HG03045 (cell line): Measurements from ENCODE around the gene CENPN.

ENCODE experiments used
- ATAC-seq: cut with Tn5 transposase; IDR thresholded peaks from one replicate; pipeline ENCODE4 v1.9.1; 2021; ENCODE audit warnings: mild to moderate bottlenecking, moderate library complexity; ENCODE audit not compliant: unreplicated experiment

The CENPN gene

GRCh38 chr16:80991792-80992430, 15.1 kb upstream of the CENPN start:
- no peak for ATAC-seq

GRCh38 chr16:80992676-80993293, 14.2 kb upstream of the CENPN start:
- no peak for ATAC-seq

GRCh38 chr16:80993307-80993706, 13.7 kb upstream of the CENPN start:
- ATAC-seq = no peak

- ATAC-seq = no peak
Observed at GRCh38 chr16:80993834-80994233, 13.2 kb upstream of the CENPN start.

- no peak for ATAC-seq
Observed at GRCh38 chr16:80994451-80994850, 12.6 kb upstream of the CENPN start.

- no peak for ATAC-seq
Observed at GRCh38 chr16:80996688-80997138, 10.3 kb upstream of the CENPN start.

- ATAC-seq = no peak
Observed at GRCh38 chr16:80997139-80997798, 9.7 kb upstream of the CENPN start.

GRCh38 chr16:80997964-80998620, 8.9 kb upstream of the CENPN start:
- no peak for ATAC-seq

GRCh38 chr16:81000873-81001272, 6.1 kb upstream of the CENPN start:
- no peak for ATAC-seq

- ATAC-seq = no peak
Observed at GRCh38 chr16:81001330-81001729, 5.7 kb upstream of the CENPN start.

- no peak for ATAC-seq
Observed at GRCh38 chr16:81003064-81003463, 4.0 kb upstream of the CENPN start.

- ATAC-seq = no peak
Observed at GRCh38 chr16:81003610-81004460, 3.2 kb upstream of the CENPN start.

GRCh38 chr16:81004646-81005353, 2.2 kb upstream of the CENPN start:
- no peak for ATAC-seq

GRCh38 chr16:81005610-81006161, 1.3 kb upstream of the CENPN start:
- ATAC-seq = no peak

- peak; percentile 41 for ATAC-seq
Observed at GRCh38 chr16:81006211-81006812, 702 bp upstream of the CENPN start.

GRCh38 chr16:81008505-81008789, 1.4 kb downstream of the CENPN start:
- ATAC-seq = no peak

GRCh38 chr16:81012974-81013373, 6.0 kb downstream of the CENPN start:
- ATAC-seq = no peak

- ATAC-seq = no peak
Observed at GRCh38 chr16:81014672-81015071, 7.7 kb downstream of the CENPN start.

GRCh38 chr16:81018496-81018895, 11.5 kb downstream of the CENPN start:
- no peak for ATAC-seq

- ATAC-seq = no peak
Observed at GRCh38 chr16:81026429-81026828, 19.4 kb downstream of the CENPN start.
